Skin of body (tissue), 2 donors: ENCODE results near the gene HDAC10. TPM values are rescaled to one million over a fixed set of nuclear protein-coding genes. Genes with fewer than 3 reads are reported as not detected.

Experiments
- DNase-seq: peaks from one replicate; lab custom pipeline; 2025; lab: John Stamatoyannopoulos, UW
- total RNA-seq: library from RNA; depleted of rRNA; stranded (reverse); fragments of >200 nt; gene quantifications from one replicate; pipeline ENCODE4 v1.2.3, GENCODE V29; 2014

Gene HDAC10
- total RNA-seq, 1 donor from 2014 or later = 13.1 TPM

DNA sequence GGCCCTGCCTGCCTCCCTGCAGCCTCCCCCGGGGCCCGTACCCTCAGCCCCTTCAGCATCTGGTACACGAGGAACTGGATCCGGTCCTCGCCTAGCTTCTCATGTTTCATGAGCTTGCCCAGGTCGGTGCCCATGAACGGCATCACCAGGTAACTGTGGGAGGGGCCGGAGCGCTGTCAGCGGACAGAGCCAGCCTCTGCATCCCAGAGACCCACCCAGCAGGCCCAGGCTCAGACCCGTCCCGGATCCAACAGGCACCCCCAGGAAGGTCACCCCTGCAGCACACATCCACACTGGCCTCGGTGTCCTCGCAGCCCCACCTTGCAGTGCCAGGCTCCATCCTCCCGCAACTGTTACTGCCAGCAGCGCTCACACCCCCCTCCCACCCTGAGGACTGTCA is 6.0 kb upstream of the HDAC10 start:
- DNase-seq = no peak

DNA sequence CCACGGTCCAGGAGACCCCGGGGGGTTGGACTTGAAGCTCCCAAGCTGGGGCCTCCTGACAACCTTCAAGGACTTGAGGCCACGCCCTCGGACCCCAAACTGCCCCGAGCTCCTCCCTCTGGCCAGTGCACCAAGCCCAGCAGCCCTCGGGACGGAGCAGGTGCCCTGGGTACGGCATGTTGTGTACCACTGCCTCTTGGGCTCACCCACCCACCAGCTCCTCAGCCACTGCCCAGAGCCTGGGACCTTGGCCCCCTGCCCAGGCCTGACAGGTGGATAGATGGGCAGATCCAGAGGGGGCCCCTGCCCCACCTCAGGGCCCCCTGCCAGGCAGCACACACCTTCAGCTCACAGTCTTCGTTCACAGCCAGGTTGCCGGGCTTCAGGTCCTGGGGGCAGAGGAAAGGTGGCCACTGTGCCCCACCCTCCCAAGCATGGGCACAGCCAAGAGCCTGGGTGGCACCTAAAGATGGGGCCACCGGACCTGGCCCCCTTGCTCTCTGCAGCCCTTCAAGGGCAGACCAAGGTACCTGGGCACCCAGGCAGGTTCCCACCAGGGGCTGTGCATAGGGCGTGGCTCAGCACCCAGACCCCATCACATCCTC is 5.3 kb upstream of the HDAC10 start:
- no peak for DNase-seq

DNA sequence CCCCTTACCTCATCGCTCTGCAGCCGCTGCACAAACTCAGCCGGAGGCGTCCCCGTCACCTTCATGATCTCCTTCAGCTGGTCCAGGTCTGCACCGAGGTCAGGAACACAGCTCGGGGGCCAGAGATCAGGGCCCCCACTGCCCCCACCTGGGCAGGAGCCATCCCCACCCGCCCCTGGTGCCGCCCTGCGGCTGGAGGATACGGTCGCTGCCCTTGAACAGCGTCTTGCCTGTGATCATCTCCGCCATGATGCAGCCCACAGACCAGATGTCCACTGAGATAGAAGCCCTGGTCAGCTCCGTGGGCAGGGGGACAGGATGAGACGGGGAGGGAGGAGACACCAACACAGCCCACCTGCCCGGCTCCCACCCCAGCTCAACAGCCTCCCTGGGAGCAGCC is 4.5 kb upstream of the HDAC10 start:
- no peak for DNase-seq

GRCh38 chr22:50255099-50255498 is 4.0 kb upstream of the HDAC10 start:
- DNase-seq = no peak

- no peak for DNase-seq
Measured at GRCh38 chr22:50253941-50254340, 2.9 kb upstream of the HDAC10 start.

- DNase-seq = no peak
Measured at GRCh38 chr22:50253046-50253915, 2.2 kb upstream of the HDAC10 start.

DNA sequence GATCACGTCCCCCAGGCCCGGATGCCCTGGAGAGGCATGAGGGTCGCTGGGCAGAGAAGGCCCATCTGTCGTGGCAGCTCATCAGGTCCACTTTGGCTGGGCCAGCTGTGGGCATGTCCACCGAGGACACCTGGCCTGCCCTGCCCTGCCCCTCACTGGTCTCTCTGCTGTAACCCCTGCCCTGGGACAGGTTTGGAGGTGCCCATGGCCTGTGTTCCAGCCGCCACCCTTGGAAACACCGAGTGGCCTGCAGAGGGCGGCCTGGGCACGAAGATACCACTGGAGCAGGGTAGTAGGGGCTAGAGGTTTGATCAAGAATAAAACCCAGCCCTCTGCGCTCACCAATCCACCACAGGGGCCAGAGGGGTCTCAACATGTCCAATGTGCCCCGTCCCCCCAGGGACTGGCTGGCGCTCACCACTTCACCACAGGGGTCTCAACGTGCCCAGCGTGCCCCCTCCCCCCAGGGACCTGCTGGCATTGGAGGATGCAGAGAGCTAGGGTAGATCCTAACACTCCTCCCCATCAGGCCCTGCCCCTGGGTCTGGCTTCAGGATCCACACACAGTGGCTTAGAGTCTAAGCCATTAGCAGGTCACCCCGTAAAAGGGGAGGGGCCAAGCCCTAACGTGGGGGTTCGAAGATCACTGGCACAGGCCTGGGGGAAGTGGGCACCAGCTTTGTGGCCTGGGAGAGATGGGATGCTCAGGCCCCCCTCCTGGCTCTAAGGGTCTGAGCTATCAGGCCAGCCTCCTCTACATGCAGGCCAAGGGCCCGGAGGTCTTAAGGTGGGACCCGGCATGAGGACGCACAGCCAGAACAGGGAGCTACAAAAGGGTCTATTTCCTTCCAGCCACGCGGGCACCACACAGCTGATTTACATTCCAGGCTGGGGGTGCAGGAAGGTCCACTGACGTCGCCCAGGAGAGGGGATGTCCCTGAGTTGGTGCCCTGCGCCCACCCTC is 1.3 kb upstream of the HDAC10 start:
- no peak for DNase-seq

GRCh38 chr22:50251477-50252081 is 514 bp upstream of the HDAC10 start:
- DNase-seq = no peak

- DNase-seq = no peak
Measured at GRCh38 chr22:50250249-50250554, 863 bp downstream of the HDAC10 start.

- DNase-seq = no peak
Measured at GRCh38 chr22:50249341-50250248, 1.5 kb downstream of the HDAC10 start.

- DNase-seq = no peak
Measured at GRCh38 chr22:50248196-50249081, 2.6 kb downstream of the HDAC10 start.

- no peak for DNase-seq
Measured at GRCh38 chr22:50247748-50248147, 3.3 kb downstream of the HDAC10 start.

GRCh38 chr22:50246242-50247175 is 4.6 kb downstream of the HDAC10 start:
- DNase-seq = no peak

DNA sequence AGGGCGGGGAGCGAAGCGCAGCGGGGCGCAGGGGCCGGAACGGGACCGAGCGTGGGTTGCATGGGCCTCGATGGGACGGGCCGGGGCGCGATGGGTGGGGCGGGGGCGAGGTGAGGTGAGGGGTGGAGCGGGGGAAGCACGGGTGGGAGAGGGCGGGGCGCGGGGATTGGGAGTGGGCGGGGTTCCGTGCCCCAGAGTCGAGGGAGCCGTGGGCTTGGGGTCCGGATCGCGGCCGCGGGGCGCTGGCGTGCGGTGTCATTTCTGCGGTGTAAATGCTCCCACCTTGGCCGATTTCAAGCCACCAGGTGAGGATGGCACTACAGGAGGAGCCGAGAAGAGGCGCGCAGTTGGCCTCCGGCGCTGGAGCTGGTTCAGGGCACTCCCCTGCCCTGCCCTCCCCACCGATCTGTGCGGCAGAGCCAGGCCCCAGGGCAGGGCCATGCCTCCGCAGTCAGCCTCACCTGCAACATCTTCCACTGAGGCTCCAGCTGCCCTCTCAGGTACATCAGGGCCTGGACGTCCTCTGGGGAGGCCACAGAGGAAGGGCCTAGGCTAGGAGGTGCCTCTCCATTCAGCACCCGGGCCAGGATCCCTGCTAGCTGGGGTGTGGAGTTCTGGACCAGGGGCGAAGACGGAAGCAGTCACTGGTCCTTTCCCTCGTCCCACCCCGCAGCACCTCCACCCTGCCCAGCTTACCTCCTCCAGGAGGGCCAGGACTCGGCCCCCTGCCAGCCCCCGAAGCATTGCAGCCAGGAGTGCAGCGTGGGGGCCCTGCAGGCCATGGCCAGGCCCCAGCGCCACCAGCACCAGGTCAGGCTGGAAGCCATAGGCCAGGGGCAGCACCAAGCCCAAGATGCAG is 5.6 kb downstream of the HDAC10 start:
- no peak for DNase-seq

GRCh38 chr22:50244420-50245213 is 6.4 kb downstream of the HDAC10 start, which contains the start of gene TUBGCP6:
Gene TUBGCP6 (minus strand): TSS chr22:50245023. CDS start chr22:50244459, 564 bp downstream.
- peak; percentile 86 for DNase-seq

DNA sequence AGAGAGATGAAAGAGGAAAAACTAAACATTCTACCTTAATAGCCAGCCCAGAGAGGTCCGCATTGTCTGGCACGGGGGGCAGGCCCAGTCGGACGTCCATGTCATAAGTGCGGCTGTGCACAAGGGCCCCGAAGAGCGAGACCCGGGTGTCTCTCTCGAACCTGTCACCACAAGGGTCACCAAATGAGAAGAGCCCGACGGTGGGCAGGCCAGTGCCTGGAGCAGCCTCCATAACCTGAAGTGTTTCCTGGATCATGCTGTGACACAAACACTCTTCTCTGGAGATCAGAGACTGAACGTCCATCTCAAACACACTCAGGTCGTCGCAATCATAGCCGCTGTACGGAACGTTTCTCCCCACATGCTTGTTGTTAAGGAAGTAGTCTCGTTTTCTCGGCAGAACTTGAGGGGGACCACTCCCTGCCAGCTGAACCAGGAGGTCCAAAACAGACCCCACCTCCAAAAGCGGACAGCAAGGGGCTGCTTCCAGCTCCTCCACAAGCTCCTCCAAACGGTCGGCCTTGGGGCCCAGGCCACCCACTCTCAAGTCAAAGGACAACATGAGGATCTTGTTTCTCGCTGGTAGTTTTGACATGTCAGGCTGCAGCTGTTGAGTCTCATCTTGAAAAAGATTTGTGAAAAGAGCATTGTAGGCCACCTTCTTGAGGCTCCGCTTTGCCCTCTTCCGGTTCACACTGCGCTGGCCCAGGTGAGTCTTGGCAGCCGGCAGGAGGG is 7.2 kb downstream of the HDAC10 start:
- no peak for DNase-seq
